Vagina (tissue), 2 donors: ENCODE data around the gene KDM4B.

Experiments used
- POLR2A ChIP-seq, 2 donors: fragments of 450-650 bp; IDR thresholded peaks; one replicate each; pipeline ENCODE4 v1.6.1; 2017; ENCODE audit warnings: antibody characterized with exemption in 2 of 2, mild to moderate bottlenecking in 2 of 2, moderate library complexity in 2 of 2
- TF ChIP-seq, protein P1 (sequence below), 3 experiments: fragments of 450-650 bp in 2 of 3; fragments of 200-600 bp in 1 of 3; sonication (generic) in 1 of 3; IDR thresholded peaks; one replicate each; pipeline ENCODE4 v1.5.1; 2017 to 2019; ENCODE audit warnings: antibody characterized with exemption in 3 of 3, mild to moderate bottlenecking in 2 of 3, moderate library complexity in 2 of 3

DNA sequence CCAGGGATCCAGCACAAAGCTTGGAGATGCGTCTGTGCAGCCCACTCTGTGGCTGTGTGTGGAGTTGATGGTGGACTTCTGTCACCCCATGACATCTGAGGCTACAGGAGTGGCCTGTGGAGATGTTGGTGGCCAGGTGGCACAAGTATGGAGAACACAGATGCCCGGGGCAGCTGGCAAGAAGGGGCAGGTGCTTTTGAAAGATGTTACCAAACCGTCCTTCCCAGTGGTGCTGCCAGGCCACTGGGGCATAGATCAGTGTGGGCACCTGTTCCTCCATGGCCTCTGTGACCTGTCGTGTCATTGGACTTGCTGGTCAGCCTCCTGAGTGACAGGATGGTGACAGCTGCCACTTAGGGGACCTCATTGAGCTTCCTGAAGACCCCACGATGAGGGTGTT lies 36.2 kb downstream of the KDM4B start:
- TF ChIP-seq, protein P1, sequence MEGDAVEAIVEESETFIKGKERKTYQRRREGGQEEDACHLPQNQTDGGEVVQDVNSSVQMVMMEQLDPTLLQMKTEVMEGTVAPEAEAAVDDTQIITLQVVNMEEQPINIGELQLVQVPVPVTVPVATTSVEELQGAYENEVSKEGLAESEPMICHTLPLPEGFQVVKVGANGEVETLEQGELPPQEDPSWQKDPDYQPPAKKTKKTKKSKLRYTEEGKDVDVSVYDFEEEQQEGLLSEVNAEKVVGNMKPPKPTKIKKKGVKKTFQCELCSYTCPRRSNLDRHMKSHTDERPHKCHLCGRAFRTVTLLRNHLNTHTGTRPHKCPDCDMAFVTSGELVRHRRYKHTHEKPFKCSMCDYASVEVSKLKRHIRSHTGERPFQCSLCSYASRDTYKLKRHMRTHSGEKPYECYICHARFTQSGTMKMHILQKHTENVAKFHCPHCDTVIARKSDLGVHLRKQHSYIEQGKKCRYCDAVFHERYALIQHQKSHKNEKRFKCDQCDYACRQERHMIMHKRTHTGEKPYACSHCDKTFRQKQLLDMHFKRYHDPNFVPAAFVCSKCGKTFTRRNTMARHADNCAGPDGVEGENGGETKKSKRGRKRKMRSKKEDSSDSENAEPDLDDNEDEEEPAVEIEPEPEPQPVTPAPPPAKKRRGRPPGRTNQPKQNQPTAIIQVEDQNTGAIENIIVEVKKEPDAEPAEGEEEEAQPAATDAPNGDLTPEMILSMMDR (IDR thresholded peaks at IDR 0.05) = no peak
- no peak for TF ChIP-seq POLR2A (IDR thresholded peaks at IDR 0.05)
